KG1 (cell line): ENCODE measurements around the gene NR6A1.

ENCODE experiments used
- DNase-seq: peaks from one replicate; lab custom pipeline; 2025; lab: John Stamatoyannopoulos, UW

NR6A1 gene

DNA sequence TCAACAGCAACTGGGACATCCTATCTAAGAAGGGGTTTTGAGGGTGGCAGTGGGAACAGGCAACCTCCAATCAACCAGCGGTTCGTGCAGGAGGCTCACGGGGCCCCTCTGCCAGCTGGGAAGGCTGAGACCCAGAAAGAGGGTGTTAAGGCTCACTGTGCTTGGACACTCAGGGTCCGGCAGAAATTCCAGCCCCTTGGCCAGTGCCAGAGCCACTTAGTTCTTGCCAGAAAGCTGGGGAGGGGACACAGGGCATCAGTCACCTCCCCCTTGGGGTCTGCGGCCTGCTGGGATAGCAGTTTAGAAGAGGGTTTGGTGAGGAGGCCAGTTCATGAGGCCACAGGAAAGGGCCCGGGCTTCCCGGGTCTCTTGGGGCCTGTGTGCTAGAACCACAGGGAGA, 300.4 kb downstream of the NR6A1 start:
- no peak for DNase-seq

DNA sequence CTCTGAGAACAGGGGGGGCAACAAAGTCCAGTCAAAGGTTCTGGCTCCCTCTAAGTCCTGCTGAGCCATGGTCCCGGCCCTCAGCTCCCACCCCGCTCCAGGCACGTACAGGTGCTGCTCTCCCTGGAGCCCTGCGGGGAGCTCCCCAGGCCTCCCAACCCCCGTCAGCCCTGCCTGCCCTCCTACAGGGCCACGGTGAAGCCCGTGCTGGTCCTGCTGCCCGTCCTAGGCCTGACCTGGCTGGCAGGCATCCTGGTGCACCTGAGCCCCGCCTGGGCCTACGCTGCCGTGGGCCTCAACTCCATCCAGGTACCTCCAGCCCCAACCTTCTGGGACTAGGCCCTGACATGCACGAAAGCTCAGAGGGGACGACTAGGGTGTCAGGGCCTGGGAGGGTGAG, 300.8 kb downstream of the NR6A1 start:
- no peak for DNase-seq

DNA sequence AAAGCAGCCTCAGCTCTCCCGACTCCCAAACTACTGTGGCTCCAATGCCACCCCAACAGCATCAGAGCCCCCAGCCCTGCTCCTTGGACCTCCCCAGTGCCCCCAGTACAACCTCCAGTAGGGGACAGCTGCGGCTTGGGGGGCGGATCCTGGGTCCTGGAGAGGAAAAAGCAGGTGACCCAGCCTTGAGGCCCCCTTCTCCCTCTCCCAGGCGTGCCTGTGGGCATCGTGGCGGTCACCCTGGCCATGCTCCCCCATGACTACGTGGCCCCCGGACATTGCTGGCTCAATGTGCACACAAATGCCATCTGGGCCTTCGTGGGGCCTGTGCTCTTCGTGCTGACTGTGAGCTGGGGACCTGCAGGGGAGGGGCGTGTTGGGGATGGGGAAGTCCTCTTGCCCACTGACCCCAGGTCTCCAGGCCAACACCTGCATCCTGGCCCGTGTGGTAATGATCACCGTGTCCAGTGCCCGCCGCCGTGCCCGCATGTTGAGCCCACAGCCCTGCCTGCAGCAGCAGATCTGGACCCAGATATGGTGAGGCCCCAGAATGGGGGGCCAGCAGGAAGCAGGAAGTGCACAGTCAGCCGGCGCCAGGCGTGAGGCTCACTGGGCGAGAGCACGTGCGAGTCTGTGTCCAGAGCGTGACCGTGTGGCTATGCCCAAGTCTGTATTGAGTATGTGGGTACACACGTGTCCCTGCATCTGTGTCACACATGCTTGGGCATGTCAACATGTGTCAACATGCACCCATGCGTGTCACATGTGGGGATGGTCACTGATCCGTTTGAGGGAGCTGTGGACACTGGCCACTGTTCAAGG, 301.9 kb downstream of the NR6A1 start:
- DNase-seq, result no peak

DNA sequence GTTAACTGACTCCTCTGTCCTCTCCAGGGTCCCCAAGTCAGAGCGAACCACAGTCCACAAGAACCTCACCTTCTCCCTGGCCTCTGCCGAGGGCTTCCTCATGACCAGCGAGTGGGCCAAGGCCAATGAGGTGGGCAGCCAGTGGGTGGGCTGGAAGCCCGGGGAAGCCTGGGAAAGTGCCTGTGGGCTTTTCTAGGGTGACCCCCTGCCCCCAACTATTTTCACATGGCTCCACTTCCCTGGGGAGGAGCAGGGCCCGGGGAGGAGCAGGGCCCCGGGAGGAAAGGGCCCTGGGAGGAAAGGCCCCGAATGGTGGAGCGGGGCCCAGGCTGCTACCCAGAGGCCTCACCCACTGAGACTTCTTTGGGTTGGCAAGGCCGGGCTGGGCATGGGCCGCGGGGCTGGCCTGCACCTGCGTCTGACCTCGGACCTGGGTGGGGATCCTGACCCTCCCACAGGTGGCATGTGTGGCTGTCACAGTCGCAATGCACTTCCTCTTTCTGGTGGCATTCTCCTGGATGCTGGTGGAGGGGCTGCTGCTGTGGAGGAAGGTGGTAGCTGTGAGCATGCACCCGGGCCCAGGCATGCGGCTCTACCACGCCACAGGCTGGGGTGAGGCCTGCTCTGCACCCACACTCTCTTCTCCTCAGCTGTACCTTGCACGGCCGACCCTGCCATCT, 302.9 kb downstream of the NR6A1 start:
- no peak for DNase-seq

DNA sequence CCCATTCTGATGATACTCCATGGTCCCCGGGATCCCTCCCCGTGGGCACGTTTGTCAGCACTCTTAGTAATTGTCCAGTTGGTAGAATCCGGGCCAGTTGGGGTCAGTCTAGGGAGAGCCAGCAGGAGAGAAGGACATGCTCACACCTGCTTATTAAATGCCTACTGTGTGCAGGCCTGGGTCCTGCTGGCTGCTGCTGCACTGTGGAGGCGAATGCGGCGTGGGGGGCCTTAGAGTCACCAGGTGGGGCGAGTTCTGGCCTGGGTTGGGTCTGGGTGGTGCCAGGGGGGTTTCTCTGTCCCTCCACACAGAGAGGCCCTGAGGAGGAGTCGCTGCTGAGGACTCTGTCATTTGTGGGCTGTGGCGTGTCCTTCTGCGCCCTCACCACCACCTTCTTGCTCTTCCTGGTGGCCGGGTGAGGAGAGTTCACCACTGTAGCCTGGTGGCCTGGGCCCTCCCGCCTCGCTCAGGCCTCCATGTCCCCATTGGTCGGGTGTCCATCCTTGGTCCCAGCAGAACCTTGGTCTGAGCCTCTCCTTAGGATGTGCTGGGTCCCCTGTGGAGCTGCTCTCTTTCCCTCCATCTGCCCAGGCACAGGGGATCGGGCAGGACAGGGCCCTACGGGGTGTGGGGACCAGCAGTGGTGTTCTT, 303.6 kb downstream of the NR6A1 start:
- no peak for DNase-seq
